Measurements from ENCODE around the gene CAMSAP2.
"Not testable (repeated sequence)": the region's sequence is repeated elsewhere in the genome, so short reads cannot be mapped to it uniquely, and the experiment has no call there.

Gene CAMSAP2

DNA sequence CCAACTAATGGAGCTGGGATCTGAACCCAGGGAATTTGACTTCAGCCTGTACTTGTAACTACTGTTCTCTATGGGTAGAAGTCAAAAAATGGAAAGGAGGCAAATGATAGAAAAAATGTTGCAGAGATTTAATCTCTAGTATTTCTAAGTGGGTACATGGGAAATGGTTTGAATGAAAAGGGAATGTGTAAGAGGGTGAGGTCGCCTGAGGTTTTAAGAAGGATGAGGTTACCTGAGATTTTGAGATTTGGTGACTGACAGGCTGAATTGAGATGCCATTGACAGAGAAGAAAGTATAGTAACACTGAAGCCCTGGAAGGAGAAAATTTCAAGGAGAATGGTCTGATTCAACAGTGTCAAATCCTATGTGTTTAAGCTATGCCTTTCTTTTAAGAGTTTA lies 5.5 kb downstream of the CAMSAP2 start:
- H3K79me2 ChIP-seq (ENCODE audit: insufficient read depth, low read depth): peaks cover 71% of the 10 kb centered on the region
- H3K27ac ChIP-seq: no peak overlapping the region
- peak overlapping the region; percentile 15; the same call in 1 of the 2 replicates for H3K4me2 ChIP-seq

DNA sequence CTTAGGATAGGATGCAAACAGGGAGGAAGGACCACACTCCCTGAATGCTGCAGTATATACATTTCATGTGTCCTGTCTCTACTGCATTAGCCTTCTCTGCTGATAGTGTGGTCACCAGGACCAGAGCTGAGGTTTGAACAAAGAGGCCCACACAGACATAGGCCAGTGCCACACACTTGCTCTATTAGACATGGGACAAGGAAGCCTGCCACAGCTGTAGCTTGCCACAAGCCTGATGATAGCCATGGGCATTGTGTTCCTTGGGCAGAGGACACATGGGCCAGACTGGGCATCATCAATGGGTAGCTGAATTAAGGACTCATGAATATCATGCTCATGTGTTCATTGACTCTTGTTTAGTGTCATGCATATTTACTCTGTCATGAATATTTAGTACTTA lies 10.4 kb downstream of the CAMSAP2 start:
- TF ChIP-seq, protein P1, sequence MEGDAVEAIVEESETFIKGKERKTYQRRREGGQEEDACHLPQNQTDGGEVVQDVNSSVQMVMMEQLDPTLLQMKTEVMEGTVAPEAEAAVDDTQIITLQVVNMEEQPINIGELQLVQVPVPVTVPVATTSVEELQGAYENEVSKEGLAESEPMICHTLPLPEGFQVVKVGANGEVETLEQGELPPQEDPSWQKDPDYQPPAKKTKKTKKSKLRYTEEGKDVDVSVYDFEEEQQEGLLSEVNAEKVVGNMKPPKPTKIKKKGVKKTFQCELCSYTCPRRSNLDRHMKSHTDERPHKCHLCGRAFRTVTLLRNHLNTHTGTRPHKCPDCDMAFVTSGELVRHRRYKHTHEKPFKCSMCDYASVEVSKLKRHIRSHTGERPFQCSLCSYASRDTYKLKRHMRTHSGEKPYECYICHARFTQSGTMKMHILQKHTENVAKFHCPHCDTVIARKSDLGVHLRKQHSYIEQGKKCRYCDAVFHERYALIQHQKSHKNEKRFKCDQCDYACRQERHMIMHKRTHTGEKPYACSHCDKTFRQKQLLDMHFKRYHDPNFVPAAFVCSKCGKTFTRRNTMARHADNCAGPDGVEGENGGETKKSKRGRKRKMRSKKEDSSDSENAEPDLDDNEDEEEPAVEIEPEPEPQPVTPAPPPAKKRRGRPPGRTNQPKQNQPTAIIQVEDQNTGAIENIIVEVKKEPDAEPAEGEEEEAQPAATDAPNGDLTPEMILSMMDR (conservative IDR thresholded peaks at IDR 0.05; ENCODE audit: low read depth, low read length): no peak
- Histone ChIP-seq H3K4me1 (ENCODE audit: low read depth, poor library complexity, severe bottlenecking) (peaks cover 21% of the 10 kb centered on the region), H2AFZ (ENCODE audit: low read depth) (no peak overlapping the region), H3K4me3 (IDR thresholded peaks at IDR 0.05; ENCODE audit: insufficient read depth, low read depth, low read length) (no peak overlapping the region), H4K20me1 (ENCODE audit: insufficient read depth) (no peaks in the 10 kb centered on the region), H3K27me3 (ENCODE audit: insufficient read depth, low read depth) (no peaks in the 10 kb centered on the region), H3K9ac (no peak overlapping the region), H3K36me3 (ENCODE audit: insufficient read depth) (no peaks in the 10 kb centered on the region), H3K79me2 (ENCODE audit: insufficient read depth, low read depth) (peaks cover 41% of the 10 kb centered on the region), H3K27ac (no peak overlapping the region), H3K4me2 (no peak overlapping the region)

More for the DNA sequence above, 5.5 kb downstream of the CAMSAP2 start:
- TF ChIP-seq, protein P1 (conservative IDR thresholded peaks at IDR 0.05; ENCODE audit: low read depth, low read length): no peak
- H2AFZ ChIP-seq (ENCODE audit: low read depth): no peak overlapping the region
- H3K4me1 ChIP-seq (ENCODE audit: low read depth, poor library complexity, severe bottlenecking): peaks cover 54% of the 10 kb centered on the region
- H3K36me3 ChIP-seq (ENCODE audit: insufficient read depth): no peaks in the 10 kb centered on the region
- H3K27me3 ChIP-seq (ENCODE audit: insufficient read depth, low read depth): no peaks in the 10 kb centered on the region
- H3K9ac ChIP-seq: no peak overlapping the region
- no peaks in the 10 kb centered on the region for H4K20me1 ChIP-seq (ENCODE audit: insufficient read depth)
- no peak overlapping the region for H3K4me3 ChIP-seq (IDR thresholded peaks at IDR 0.05; ENCODE audit: insufficient read depth, low read depth, low read length)

DNA sequence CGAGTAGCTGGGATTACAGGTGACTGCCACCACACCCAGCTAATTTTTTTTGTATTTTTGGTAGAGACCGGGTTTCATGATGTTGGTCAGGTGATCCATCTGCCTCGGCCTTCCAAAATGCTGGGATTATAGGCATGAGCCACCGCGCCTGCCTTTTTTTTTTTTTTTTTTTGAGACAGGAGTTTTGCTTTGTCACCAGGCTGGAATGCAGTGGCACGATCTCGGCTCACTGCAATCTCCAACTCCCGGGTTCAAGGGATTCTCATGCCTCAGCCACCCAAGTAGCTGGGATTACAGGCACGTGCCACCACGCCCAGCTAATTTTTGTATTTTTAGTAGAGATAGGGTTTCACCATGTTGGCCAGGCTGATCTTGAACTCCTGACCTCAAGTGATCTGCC lies 12.1 kb downstream of the CAMSAP2 start:
- not testable (repeated sequence) for H3K4me1 ChIP-seq (ENCODE audit: low read depth, poor library complexity, severe bottlenecking); H4K20me1 ChIP-seq (ENCODE audit: insufficient read depth); H3K27me3 ChIP-seq (ENCODE audit: insufficient read depth, low read depth); H3K9ac ChIP-seq; H3K4me2 ChIP-seq; H3K4me3 ChIP-seq (IDR thresholded peaks at IDR 0.05; ENCODE audit: insufficient read depth, low read depth, low read length); H2AFZ ChIP-seq (ENCODE audit: low read depth); H3K36me3 ChIP-seq (ENCODE audit: insufficient read depth); H3K27ac ChIP-seq
- peaks cover 32% of the 10 kb centered on the region for H3K79me2 ChIP-seq (ENCODE audit: insufficient read depth, low read depth)

DNA sequence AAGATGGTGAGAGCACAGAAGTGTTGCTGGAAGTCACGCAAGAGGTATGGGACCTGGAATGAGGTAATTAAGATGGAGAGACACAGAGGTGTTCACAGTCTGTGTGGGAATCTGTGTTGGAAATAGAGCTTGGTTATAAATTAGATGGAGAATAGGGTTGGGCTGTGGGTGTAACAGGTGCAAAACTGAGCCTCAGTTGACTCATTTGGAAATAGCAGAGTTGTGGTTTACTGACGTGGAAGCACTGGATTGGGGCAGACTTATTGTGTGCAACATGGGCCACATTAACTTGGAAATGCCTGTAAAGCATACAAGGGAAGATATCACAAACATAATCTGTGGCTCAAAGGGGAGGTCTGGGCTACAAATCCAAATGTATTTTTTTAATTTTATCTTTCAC lies 13.0 kb downstream of the CAMSAP2 start:
- Histone ChIP-seq H3K4me1 (ENCODE audit: low read depth, poor library complexity, severe bottlenecking) (no peaks in the 10 kb centered on the region), H4K20me1 (ENCODE audit: insufficient read depth) (no peaks in the 10 kb centered on the region), H2AFZ (ENCODE audit: low read depth) (no peak overlapping the region), H3K27me3 (ENCODE audit: insufficient read depth, low read depth) (no peaks in the 10 kb centered on the region), H3K4me3 (IDR thresholded peaks at IDR 0.05; ENCODE audit: insufficient read depth, low read depth, low read length) (no peak overlapping the region), H3K9ac (no peak overlapping the region), H3K4me2 (no peak overlapping the region), H3K27ac (no peak overlapping the region), H3K79me2 (ENCODE audit: insufficient read depth, low read depth) (peaks cover 27% of the 10 kb centered on the region; the same call in 1 of the 2 replicates), H3K36me3 (ENCODE audit: insufficient read depth) (no peaks in the 10 kb centered on the region)
- TF ChIP-seq, protein P1 (conservative IDR thresholded peaks at IDR 0.05; ENCODE audit: low read depth, low read length): no peak

DNA sequence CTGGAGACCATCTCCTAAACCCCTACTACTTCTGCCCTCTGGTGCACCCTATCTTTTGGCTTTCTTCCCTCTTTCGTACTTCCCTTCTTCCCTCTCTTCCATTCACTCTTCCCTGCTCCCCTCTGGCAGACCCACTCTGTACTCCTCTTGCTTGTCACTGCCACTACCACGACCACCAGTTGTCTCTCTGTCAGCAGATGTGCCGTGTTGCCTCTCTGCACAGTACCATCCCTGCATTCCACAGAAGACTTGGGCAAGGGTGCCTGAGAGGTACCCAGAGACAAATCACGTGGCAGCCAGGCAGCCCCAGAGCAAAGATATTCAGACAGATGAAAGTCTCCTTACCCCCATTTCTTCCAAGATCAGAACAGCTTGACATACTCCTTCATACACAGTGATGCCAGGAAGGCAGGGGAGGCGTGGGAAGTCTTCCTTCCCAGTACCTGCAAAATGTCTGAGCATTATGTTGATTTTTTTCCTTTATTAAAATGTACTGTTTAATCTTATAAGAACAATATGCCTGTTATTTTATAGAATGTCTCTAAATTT lies 15.0 kb downstream of the CAMSAP2 start:
- peaks cover 19% of the 10 kb centered on the region; the same call in 1 of the 2 replicates for H3K79me2 ChIP-seq (ENCODE audit: insufficient read depth, low read depth)
- H3K4me1 ChIP-seq (ENCODE audit: low read depth, poor library complexity, severe bottlenecking): no peaks in the 10 kb centered on the region
- H2AFZ ChIP-seq (ENCODE audit: low read depth): no peak overlapping the region
- no peak overlapping the region for H3K9ac ChIP-seq
- no peaks in the 10 kb centered on the region for H3K36me3 ChIP-seq (ENCODE audit: insufficient read depth)
- no peak overlapping the region for H3K4me3 ChIP-seq (IDR thresholded peaks at IDR 0.05; ENCODE audit: insufficient read depth, low read depth, low read length)
- H3K27me3 ChIP-seq (ENCODE audit: insufficient read depth, low read depth): no peaks in the 10 kb centered on the region
- no peak overlapping the region for H3K27ac ChIP-seq
- TF ChIP-seq, protein P1 (conservative IDR thresholded peaks at IDR 0.05; ENCODE audit: low read depth, low read length): no peak
- H4K20me1 ChIP-seq (ENCODE audit: insufficient read depth): no peaks in the 10 kb centered on the region
- no peak overlapping the region for H3K4me2 ChIP-seq
